GM18517 (cell line): Measurements from ENCODE around the gene TSPAN6.

Experiments used
- ATAC-seq: cut with Tn5 transposase; IDR thresholded peaks from one replicate; pipeline ENCODE4 v1.9.1; 2021; ENCODE audit warnings: mild to moderate bottlenecking, moderate library complexity; ENCODE audit not compliant: unreplicated experiment

The TSPAN6 gene, protein sequence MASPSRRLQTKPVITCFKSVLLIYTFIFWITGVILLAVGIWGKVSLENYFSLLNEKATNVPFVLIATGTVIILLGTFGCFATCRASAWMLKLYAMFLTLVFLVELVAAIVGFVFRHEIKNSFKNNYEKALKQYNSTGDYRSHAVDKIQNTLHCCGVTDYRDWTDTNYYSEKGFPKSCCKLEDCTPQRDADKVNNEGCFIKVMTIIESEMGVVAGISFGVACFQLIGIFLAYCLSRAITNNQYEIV

DNA sequence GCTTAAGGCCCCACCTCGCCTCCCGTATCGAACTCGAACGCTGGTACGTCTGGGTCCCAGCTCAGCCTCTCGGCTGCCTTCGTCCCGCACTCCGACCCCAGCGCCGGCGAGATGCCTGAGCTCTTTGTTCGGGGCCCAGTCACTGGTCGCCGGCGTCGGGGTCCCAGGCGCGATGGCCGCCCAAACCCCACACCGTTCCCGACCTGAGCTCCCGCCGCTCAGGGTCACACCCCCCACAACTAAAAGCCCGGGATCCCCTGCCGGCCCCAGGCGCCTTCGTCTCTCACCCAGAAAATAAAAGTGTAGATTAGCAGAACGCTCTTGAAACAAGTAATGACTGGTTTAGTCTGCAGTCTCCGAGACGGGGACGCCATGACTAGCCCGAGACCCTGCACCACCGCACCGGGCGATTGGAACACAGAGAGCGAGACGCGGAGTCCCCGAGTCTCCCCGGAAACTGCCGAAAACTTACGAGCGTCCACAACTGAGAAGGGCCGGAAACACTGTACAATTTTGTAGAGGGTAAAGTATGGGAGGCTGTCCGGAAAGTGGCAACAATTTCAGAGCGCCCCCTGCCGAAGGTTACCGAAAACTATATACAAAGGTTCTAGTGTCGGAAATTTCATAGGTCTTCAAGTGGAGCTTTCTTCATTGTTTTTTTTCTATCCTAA lies at the start of gene TSPAN6:
Gene TSPAN6 (minus strand): TSS at position 486 of the 671 bp plus-strand sequence. CDS start 112 bp downstream, at position 374.
- peak; percentile 90 for ATAC-seq

DNA sequence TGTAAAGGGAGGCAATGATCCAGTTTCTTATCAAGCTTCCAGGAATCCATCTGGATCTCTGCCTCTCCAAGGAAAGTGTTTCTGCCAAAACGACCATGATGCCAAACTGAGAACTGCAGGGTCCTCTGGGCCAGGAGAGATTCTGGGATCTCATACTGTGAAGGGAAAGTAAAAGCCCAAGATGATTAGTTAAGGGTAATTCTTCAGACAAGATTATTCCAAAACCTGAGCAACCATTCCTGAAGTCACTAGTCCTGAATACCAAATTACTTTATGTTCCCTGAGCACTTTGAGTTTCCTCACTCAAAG lies 49.3 kb upstream of the TSPAN6 start:
- ATAC-seq: no peak

DNA sequence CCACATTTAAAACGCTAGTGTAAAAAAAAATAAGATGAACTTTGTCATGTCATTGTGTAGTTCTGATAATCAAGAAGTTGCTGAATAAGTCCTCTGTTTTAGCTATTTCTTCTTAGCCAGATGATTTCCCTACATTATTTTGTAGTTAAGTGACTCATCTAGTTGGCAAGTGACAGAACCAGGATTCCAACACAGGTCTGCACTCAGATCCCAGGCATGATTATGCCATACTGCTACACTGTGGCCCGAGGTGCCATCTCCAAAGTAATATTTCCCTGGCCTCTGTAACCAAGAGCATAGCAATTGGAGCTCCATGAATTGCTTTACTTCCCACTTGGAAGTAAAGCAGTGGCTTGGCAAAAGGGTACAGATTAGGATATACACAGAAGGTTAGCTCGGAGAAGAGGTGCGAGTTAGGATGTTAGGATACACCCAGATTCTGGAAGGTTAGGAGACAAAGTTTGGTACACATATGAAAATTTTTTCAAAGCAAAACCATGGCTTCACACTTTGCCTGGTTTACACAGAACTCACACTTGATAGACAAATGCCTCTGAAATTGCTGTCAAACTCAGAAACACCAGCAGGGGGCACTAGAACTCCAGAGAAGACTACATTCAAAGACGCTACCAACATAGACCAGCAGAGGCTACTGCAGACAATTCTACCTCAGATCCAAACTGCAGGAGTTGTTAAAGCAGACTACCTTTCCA lies 48.8 kb upstream of the TSPAN6 start:
- ATAC-seq: peak; percentile 87

DNA sequence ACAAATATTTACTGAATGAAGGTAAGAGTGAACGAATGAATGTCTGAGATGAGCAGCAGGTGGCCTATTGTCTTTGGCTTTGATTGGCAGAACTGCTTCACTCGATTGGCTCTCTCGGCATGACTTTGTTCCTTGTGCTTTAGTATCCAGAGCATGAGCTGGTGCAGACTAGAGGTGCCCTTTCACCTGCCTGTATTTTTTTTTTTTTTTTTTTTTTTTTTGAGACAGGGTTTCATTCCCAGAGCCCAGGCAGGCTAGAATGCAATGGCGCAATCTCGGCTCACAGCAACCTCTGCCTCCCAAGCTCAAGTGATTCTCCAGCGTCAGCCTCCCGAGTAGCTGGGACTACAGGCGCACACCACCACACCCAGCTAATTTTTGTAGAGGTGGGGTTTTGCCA lies 46.3 kb upstream of the TSPAN6 start:
- no peak for ATAC-seq

DNA sequence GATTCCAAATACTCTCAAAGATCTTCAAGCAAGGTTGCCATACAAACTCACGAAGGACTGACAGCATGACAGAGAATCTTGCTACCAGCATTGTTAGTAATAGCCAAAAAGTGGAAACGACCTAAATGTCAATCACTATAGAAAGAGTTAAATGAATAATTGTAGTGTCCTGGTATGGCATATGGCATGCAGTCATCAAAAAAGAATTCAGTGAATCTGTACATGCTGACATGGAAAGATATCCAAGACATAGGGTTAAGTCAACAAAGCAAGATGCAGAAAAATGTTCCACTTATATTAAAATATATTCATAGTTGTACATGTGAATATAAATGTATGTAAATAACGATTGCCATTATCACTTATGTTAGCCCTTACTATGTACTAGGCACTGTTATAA lies 45.0 kb upstream of the TSPAN6 start:
- ATAC-seq: no peak

DNA sequence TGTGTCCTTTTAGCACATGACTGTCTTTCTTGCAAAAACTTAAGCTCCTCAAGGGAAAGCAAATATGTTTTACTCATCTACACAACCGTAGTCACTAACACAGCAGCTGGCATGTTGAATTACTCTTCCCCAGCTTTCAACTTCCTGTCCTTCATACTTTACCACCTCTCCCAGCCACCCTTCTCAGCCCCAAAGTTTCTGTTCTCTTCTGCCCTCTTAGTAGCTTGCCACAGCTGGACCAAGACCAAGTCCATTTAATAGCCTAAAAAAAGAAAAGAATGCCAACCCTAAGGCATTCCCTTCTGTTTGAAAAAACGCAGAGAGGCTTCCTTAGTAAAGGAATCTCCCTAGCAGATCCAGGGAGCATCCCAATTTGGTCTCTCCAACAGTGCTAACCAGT lies 44.1 kb upstream of the TSPAN6 start:
- no peak for ATAC-seq

DNA sequence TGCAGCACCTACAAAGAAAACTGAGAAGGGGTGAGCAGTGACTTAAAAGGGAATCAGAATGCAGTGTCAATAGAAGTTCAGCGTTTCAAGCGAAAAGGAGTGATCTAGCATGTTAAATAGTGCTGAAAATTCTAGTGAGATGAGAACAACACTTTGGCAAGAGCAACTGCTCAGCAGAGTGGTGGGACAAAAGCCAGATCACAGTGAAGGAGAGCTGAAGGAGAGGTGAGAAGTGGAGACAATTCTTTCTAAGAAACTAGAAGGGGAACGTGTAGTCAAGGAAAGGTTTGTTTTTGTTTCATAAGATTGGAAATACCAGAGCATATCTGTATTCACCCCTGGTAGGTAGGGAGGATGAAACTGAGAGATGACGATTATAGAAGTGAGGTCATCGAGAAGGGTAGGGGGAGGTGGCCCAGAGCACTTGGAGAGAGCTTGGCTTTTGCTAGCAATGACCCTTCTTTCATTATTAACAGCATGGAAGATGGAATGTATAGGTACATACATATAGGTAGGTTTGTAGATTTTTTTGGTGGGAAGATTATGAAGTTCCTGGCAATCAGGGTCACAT lies 41.1 kb upstream of the TSPAN6 start:
- no peak for ATAC-seq

DNA sequence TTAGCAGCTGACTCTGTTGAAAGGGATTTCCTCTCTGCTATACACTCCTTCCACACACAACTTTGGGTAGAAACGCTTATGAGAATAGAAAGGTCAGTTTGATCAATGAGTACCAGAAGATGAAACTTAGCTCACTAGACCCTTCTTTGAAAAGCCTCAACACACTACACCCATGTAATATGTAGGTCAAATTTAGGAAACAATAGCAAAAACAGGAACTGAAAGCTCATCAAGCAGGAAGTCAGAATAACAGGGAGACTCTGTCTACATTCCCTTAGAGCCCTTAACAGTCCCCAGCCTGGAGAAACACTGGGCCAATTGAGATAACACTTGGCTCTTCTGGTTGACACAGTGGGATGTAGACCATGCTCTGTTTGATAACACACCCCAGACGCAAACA lies 38.1 kb upstream of the TSPAN6 start:
- ATAC-seq: no peak

DNA sequence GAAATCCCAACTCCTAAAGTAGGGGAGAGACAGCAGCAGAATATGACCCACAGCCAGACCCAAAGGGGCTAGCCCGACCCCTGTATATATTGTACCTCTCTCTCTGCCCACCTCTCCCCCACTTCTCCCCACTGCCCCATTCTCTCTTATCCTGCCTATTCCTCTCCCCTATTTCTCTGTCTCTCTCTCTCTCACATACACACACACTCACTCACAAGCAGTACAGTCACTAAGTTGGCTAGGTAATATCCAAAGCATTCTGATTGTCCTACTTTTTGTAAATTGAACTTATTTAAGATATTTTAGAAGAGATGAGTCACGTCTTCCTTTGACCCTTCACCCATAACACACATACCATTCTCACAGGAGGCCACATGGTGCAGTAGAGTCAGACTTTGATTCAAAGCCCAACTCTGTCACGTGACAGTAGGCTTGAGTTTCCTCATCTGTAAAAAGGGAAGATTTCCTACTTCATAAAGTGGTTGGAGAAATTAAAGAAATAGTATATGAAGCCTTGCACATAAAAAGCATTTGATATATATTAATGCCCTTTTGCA lies 36.9 kb upstream of the TSPAN6 start:
- no peak for ATAC-seq

DNA sequence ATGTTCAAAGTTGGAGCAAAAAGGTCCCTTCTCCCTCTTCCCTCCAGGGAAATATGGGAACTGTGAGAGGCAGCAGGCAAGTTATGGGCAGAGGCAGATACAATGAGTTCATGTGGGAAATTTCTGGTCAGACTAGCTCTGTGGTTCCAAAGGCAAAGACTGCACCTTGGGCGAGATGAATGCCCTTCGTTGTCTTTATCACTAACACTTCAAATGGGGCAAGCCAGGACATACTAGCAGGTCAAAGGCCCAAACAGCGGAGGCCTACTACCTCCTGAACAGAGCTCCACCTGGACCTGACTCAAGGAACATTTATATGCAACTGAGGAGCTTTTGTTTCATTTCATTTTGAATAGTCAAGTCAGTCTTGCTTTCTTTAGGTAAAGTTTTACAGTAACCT lies 36.4 kb upstream of the TSPAN6 start:
- ATAC-seq: no peak

DNA sequence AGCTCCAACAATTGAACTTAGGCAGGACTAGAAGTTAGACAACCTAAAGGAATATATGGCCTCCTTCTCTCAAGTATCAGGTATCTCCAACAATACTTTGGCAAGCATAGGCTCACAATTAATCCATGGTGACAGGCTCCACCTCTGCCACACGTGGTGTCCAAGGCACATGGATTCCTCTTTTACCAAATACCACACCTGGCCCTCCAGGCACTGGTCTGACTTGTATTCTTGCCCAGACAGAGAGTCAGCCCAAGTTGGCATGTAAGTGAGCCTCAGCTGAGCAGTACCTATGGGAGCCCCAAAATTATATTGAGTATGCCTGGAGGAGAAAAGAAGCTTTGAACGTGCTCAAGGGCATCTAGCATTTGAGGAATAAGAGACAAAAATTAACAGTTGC lies 27.0 kb upstream of the TSPAN6 start:
- ATAC-seq: no peak

DNA sequence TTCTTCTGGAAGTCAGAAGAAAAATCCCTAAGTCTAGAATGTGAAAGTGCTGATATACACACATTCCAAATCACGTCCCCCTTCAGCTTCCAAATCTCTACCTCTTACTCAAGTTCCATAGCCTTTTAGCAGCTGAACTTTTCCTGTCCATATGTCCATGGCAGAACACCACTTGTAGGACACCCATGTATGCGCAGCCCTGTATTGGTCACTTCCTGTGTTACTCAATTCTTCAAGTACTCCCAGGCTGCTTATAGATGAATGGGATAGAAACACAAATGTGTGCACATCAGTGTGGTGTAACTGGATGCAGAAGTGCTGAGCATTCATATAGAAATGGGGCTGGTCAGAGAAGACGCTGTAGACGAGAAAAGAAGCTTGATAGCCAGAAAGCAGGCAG lies 26.2 kb upstream of the TSPAN6 start:
- ATAC-seq: no peak

DNA sequence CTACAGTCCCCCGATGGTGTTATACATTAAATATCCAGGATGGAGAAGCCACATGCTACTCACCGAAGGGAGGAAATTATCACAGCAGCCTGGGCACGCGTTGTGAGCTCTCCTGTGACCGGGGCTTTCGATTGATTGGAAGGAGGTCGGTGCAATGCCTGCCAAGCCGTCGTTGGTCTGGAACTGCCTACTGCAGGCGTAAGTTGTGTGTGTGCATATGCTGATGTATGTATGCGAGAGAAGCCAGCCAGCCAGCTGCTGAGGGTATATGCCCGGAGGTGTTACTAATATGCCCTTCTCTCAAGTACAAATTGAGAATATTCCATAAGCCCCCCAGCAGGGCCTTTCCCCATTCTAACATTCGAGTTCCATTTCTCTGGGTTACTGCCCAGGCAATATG lies 25.6 kb upstream of the TSPAN6 start:
- no peak for ATAC-seq

DNA sequence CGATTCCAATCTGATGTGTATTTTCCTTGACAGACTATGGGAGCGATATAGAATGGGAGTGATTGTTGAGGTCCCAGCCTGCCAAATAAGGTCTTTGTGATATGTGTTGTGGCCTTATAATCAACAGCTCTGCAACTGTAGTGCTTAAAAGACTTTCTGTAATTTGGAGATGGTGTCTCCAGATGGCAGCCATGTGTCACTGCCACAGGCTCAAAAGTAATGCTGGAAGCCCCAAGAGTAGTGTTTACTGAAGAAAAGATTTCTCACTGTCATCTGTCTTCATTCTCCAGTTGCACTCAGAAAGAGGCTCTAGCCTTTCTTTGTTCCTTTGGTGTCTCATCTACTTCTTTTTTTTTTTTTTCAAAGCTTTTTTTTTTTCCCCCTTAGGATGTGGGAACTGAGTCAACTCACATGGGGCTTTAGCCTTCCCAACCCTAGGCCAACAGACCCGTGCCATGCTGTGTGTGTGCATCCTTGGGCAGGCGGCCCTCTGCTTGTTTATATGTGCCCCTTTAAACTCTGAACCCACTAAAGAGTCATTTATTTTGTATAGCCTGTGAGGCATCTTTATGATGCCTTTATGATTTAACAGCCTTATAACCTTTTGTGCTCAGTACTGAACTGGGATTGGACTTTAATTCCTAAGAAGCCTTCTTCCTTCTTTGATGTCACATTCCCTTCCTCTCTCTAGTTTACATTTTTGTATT lies 23.0 kb upstream of the TSPAN6 start:
- no peak for ATAC-seq

DNA sequence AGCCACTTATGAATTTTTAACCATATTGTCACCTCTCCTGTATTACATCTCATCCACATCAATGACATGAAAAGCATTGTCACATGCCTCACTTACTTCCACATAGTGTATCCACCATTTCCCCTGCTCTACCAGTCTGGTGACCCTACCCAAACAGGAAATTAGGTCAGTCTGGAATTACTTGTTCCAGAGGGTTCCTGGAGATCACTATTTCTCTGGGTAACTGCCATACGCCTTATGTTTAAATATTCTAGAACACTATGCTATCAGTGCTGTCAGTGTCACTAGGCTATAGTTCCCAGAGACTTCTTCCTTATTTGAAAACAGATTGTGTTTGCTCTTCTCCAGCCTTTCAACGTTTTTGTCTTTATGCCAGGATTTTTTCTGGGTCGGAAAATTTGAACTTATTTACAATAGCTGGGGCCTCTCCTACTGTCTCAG lies 22.4 kb upstream of the TSPAN6 start:
- no peak for ATAC-seq

DNA sequence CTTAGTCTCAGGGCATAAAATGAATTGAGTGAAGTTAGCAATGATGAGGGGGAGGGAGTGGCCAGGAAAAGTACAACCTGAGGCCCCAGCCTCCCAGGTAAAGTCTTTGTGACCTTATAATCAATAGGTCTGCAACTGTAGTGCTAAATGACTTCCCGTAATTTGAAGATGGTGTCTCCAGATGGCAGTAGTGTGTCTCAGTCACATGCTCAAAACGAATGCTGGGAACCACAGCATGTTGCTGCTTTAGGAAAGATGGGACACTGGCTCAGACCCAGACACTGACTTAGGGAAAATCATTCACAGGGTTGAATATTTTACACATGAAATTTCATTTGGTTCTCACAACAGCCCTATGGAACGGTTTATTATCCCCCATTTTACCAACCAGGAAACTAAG lies 17.7 kb upstream of the TSPAN6 start:
- no peak for ATAC-seq

DNA sequence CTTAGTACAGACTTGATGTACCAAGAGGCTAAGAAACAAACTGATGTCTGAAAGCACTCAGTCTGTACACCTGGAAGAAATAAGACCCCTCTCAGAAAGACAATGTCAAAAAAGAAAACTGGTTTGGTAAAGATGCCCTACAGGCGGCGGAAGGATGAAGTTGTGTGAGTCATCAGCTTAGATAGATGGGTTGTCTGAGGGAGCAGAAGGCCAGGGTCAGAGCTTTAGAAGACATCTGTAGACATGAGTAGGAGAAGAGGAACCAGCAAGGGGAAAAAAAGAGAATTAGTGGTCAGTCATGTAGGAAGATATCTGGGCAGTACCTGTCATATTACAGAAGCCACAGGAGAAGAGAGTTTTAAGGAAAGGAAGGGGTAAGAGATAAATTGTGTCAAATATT lies 15.7 kb upstream of the TSPAN6 start:
- ATAC-seq: no peak

DNA sequence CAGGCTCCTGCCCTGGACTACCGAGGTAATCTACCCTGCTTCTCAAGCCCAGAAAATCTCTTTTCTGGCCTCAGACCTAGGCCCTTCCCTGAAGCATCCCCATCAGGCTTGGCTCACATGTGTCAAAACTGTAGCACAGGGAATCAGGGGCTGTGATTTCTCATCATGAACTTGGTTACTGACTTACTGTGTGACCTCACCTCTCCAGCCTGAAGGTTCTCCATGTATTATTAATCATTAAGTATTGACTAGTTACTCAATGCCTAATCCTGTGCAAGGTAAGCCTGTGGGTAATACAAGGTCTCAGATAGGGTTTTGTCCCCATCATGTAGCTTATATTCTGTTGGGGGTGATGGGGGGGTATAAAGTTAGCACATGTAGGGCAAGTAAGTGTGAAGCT lies 14.2 kb upstream of the TSPAN6 start:
- no peak for ATAC-seq

DNA sequence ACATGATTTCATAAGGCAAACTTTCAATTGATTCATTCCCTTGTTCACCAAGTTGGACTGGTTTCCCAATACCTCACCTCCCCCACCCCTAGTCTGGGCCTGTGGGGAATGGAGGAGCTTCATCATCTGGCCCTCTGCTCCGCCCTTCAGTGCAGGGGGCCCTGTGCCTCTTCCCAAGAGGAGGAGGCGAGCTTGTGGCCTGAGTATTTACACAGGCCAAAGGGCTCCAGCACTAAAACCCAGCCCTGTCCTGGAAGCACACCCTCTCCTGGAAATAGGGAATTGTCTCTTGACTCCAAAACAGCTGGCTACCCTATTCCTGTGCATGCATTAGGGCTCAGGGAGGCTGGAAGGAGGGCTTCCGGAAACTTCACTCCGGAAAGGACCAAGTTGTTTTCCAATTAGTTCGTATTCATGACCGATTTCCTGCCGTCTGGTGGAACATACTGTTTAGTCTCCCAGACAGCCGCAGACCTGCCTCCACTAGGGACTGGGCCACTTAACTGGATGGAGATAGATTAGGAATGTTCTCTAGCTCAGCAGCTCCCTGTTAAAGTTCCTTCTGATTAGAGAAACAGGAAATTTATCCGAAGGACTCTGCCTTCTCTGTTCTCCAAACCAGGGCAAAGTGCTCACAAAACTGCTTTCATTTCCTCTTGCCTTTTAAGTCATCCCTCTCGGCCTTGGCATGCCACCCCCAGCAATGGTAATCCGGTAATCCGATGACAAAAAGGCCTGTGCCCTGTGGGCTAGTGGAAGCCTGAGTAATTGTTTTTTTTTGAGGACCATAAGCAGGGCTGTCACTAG lies 13.1 kb upstream of the TSPAN6 start:
- ATAC-seq: no peak
